HG02798 (cell line): Measurements from ENCODE around the gene SLC30A10.
"Not testable (repeated sequence)": the region's sequence is repeated elsewhere in the genome, so short reads cannot be mapped to it uniquely, and the experiment has no call there.

Experiments used
- ATAC-seq: cut with Tn5 transposase; IDR thresholded peaks from one replicate; pipeline ENCODE4 v1.9.1; 2021; ENCODE audit warnings: mild to moderate bottlenecking; ENCODE audit not compliant: unreplicated experiment, poor library complexity

Gene SLC30A10

DNA sequence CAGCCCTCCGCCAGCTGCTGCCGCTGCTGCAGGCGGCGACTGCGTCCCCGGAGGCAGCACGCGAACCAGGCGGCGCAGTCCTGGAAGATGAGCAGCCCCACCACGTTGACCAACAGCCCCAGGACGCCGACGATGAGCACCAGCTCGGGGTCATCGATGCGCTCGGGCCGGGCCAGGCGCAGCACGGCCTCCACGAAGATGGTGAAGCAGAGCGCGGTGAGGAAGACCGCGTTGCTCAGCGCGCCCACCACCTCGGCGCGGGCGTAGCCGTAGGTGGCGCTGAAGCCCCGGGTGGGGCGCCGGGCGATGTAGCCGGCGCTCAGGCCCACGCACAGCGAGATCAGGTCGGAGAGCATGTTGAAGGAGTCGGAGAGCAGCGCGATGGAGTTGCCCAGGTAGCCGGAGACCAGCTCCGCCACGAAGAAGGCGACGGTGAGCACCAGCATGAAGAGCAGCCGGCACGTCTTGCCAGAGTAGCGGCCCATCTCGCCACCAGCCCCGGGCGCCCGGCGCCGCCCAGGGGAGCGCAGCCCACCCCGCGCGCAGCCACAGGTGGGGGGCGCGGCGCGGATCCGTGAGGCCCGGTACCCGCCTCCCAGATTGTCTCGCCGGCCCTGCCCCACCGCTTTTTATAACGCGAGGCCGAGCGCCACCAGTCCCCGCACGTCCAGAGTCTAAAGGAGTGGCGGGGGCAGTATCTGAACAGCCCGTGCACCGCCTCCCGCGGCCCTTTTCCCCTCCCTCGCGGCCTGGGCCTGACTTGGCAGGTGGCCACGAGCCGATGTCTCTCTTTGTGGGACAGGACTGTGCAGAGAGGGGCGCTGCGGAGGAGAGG lies at the start of gene SLC30A10:
Gene SLC30A10 (minus strand): TSS at position 602 of the 835 bp plus-strand sequence. CDS start 117 bp downstream, at position 485.
- ATAC-seq = peak; percentile 61

DNA sequence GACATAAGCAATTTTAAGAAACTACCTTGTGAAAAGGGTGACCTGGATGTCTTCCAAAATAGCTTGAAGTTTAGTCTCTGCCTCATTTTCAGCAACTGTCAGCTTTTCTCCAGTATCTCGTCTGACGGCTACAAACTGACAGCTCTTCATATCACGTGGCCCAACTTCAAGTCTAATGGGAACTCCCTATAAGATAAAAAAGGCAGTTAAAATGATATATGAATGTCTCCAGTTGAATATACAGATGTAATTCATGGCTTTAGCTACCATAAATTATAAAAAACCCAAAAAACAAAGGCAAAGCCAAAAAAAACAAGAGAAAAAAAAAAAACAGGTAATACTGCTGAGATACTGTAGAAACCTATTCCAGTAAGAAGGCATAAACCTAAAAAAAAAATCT lies 44.9 kb upstream of the SLC30A10 start:
- no peak for ATAC-seq

DNA sequence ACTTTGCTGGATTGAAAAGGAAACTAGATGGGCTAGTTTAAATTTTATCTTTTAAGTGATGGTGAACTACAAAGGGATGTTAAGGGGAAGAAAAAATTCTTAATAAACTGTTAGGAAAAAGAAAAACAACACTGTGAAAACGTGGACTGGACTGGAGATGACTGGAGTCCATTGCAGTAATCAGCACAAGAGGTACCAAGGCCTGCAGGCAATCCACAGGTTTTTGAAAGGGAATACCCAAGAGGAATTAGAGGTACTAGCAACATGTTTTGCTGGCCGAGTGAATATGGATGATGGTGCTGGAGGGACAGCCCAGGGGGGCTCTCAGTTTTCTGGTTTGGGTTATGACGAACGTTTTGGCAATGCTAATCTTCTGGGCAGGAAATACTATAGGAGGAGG lies 39.0 kb upstream of the SLC30A10 start:
- ATAC-seq = no peak

DNA sequence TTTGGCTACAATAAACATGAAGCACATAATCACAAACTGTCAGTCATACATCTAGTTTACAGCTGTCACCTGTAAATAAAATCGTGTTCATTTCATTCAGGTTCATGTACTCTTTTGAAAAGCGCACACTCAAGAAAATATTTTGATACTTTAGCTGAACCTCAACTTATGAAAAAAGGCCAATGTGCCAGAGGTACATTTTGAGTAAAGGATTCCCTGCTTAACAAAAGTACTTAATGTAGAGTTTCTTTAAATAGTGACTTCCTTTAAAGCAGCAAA lies 37.7 kb upstream of the SLC30A10 start:
- ATAC-seq = no peak

DNA sequence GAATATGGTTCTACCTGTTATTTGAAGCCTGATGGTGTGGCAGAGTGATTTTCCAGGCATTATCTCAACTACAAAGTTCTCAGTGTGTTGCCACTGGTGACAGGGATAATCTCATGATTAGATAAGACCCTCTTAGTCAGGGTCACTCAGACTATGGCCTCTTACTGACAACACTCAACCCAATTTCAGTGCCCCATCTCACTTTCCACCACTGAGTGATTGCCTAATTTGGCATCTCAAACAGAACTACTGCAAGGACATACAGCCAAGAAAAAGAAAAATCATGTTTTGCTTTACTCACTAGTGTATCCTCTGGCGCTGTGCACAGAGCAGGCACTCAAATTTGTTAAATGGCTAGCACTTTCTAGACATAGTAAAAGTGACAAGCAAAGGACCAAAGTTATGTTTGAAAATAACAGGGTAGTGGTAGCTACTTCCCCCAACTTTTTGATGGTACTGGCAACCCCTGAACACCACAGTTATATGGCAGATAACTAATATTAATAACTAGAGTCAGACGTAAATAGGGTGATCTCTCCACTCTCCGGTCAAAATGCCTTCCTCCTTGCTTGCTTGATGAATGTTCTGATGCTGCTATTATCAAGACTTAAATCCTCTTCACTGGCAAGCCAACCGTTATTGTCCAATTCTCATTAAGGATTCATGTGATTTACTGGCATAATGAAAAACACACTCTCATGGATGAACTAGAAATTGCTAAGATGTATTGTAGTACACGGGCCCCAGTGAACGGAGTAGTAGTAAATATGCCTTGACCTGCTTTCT lies 37.1 kb upstream of the SLC30A10 start:
- no peak for ATAC-seq

DNA sequence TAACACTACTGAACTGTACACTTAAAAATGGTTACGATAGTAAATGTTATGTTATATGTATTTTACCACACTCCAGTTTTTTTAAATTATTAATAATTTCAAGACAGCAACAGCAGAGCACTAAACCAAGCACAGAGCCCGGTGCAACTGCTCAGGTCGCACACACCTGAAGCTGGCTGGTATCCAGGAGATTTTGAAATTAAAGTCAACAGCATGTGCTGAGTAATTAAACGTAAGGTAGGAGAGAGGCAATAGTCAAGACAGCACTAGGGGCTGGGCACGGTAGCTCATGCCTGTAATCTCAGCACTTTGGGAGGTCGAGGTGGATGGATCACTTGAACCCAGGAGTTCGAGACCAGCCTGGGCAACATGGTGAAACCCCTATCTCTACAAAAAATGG lies 35.1 kb upstream of the SLC30A10 start:
- no peak for ATAC-seq

DNA sequence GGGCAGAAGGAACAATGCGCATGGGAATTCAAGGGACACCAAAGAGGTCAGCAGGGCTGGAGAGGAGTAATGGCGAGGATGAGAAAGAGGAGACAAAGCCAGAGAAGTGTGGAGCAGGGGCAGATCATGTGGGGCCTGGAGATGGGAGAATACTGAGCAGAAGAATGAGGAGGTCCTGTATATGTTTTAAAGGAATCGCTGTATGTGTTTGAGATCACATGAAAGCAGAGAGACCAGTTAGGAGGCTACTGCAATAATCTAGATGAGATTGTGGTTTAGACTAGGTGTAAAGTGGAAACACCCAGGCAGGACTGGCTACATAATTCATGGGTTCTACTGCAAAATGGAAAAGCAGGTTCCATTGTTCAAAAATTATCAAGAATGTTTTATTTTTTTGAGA lies 33.3 kb upstream of the SLC30A10 start:
- ATAC-seq = no peak

DNA sequence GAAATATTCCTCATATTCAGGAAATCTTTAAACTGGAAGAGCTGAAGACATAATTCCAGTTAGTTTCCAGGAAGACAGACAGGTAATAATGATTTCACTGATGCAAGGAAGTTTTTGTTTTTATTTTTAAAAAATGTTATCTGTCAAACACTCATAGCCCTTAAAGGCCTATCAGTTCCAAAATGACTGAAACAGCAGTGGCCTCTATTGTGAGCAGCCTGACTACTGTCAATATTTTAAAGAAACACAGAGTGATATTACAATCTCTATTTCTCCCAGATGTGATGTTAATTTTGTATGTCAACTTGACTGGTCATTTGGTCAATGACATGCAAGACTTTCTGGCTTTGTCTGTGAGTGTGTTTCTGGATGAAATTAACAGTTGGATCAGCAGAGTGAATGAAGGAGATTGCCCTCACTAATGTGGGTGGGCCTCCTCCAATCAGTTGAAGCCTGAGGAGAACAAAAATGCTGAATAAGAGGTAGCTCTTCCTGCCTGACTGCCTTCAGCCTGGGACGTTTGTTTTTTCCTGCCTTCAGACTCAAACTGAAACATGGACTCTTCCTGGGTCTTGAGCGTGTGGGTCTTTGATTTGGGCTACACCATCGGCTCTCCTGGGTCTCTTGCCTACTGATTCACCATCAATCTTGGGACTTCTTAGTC lies 31.3 kb upstream of the SLC30A10 start:
- no peak for ATAC-seq

DNA sequence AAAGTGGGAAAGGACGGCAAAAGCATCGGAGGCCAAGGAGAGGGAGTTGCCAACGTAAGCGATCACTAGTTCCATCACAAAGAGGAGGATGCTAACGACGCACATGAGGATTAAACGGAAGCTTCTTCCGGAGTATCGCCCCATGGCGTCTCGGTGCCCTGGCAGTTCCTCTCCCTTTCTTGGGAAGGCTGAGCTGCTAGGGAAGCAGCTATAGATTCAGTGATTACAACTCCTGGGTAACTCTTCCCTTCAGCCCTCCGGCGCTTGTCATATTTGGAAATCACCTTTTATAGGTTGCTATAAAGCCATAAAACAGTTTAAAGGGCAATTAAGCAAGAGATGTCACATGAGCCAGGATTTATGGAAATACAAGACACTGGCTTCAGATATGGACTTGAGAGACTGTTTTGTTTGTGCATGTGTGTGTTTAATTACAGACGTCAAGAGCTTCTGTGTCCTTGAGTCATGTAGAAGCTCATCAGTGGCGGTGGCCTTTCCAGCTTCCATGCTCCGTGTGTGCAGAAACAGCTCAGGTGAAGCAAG lies 30.6 kb upstream of the SLC30A10 start:
- no peak for ATAC-seq

DNA sequence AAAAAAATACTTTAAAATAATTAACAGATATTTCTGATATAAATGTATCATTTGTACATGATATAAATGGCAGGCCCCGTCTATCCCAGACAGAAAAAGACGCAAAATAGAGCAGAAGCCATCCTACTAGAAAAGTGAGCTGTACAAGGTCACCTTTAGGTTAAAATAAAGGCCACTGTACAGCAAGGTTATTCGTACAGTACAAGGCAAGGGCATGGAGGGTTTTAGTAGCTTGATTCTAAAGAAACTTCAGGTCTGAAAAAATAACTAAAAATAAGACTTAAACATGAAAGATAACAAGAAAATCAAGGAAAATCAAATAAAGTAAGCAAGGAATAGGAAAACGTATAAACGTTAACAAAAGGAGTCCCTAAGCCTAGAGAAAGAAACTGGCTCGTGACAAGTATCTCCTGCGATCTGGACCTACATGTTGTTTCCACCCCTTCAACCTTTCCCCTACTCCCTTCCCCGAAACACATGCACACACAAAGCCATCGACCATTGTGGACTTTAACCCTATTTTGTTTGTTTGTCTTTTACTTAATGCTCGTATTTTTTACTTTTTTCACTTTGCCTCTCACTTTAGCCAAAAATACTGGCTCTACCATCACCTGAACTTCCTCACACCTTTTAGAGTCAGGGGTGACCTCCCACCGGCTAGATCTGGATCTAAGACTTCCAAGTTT lies 26.5 kb upstream of the SLC30A10 start:
- ATAC-seq = no peak

DNA sequence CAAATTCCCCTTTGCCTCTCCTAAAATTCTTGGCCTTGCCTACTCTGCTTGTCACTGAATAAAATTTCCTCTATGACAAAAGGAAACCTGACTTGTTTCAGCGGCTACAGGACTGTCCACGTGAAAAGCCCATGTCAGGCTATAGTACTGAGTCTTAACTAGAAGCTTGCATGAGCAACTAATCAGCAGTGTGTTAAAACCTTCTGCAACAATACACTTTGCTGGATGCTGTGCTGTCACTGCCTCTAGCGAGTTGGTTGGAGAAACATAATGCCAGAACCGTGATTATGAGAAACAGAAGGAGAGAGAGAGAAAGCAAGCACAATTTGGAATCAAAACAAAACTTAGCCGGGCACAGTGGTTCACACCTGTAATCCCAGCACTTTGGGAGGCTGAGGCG lies 25.7 kb upstream of the SLC30A10 start:
- ATAC-seq = no peak

DNA sequence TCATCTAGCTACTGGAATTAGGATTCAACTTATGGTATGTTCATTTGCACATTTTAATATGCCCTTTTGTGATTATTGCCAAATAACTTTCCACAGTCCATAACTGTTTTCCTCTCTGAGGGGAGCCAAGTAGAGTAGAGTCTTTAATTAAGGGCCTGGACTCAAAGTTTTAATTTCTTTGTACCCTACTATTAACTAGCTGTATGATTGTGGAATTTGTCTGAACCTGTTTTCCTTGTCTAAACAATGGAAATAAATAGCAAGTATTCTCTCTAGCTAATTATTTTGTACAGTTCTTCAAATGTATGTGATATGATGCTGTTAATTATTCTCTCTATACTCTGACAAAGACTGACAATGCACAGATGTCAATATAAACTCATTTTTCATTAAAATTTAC lies 24.0 kb upstream of the SLC30A10 start:
- no peak for ATAC-seq

DNA sequence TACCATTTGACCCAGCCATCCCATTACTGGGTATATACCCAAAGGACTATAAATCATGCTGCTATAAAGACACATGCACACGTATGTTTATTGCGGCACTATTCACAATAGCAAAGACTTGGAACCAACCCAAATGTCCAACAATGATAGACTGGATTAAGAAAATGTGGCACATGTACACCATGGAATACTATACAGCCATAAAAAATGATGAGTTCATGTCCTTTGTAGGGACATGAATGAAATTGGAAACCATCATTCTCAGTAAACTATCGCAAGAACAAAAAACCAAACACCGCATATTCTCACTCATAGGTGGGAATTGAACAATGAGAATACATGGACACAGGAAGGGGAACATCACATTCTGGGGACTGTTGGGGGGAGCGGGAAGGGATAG lies 20.9 kb upstream of the SLC30A10 start:
- not testable (repeated sequence) for ATAC-seq

DNA sequence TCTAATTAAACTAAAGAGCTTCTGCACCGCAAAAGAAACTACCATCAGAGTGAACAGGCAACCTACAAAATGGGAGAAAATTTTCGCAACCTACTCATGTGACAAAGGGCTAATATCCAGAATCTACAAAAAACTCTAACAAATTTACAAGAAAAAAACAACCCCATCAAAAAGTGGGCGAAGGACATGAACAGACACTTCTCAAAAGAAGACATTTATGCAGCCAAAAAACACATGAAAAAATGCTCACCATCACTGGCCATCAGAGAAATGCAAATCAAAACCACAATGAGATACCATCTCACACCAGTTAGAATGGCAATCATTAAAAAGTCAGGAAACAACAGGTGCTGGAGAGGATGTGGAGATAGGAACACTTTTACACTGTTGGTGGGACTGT lies 20.4 kb upstream of the SLC30A10 start:
- not testable (repeated sequence) for ATAC-seq

DNA sequence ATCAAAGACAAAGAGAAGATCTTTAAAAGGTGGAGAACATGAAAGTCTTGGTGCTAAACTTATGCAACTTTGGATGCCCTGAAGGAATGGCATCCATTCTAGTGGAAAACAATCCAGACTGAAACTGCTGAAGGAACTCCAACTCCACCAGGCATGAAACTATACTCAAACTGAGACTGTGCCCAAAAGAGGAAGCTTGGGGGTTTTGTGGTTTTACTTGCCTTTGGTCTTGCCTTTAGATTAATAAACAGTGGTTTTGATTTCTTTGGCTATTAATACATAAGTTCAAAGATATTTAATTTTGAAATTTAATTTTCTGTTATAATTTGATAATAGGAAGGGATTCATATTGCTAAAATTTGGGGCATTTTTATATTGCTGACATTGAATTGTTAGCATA lies 17.4 kb upstream of the SLC30A10 start:
- no peak for ATAC-seq

DNA sequence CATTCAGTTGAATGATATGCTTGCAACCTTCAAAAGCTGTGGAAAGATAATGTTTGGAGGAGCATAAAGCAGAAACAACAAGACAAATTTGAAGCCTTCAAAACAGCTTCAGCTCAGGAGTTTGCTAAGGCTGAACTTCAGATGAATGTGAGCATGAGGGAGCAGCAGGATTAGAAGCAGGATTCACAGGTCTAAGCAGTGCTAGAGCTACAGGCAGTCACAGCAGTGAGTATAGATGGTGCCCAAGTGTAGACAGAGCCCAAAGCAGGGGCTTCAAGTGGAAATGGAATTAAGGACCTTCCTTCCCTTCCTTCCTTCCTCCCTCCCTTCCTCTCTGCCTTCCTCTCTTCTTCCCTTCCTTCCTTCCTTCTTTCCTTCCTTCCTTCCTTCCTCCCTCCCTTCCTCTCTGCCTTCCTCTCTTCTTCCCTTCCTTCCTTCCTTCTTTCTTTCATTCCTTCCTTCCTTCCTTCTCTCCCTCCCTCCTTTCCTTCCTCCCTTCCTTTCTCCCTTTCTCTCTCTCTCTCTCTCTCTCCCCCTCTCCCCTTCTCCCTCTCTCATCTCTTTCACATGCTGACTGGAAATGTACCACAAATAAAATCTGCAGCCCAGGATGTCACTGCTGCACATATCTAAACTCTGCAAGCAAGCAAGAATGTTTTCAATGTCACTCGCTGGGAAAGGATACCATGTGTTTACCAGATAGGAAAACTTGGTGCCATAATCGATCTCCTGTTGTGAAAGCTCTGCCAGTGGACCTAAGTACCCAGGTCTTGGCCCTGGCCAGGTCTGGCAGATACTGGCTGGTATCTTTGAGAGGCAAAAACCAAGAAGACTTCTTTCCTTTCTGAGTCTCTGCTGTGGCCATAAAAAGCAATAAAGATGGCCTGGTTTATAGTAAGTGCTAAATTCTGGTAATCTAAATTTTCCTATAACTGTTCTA lies 13.1 kb upstream of the SLC30A10 start:
- no peak for ATAC-seq

DNA sequence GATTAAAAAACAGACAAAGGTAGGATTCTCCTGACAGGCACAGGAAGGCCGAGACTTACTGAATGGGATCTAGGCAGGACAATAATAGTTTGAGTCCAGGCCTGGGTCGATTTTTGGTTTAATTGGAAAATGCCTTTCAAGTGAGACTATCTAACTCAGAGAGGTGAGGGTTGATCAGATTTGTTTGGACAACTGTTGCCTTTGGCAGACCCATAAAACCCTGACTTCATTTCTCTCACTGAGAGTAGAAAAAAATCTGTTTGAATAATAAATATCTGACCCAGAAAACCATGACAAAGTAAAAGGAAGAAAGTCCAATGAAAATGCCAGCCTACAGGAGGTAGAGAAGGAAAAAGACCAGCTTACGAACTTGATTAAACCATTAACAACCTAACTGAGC lies 12.3 kb upstream of the SLC30A10 start:
- no peak for ATAC-seq

DNA sequence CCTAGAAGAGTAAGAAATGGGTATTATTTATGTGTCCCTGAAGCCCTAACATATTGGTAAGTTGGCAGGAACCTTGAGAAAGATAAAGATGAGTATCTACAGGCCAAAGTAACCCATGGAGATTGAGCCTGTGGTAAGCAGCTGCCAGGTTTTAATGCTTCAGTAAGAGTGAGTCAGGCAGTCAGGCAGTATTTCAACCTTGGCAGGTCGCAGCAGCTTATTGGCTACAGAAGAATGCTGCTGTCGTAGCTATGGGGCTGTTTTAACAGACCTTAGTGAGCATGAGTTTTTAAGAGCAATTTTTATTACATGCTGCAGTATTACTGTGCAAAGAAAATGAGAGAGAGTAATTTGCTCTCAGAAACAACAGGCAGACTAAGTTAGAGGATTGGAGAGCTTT lies 10.3 kb upstream of the SLC30A10 start:
- ATAC-seq = no peak

DNA sequence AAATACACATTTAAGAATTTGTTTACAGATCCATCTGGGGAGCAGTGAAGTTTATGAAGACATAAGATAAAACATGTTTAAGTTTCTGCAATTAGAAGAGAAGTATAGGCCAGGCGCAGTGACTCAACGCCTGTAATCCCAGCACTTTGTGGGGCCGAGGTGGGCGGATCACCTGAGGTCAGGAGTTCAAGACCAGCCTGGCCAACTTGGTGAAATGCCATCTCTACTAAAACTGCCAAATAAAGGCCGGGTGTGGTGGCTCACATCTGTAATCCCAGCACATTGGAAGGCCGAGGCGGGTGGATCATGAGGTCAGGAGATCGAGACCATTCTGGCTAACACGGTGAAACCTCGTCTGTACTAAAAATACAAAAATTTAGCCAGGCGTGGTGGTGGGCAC lies 5.4 kb upstream of the SLC30A10 start:
- ATAC-seq = not testable (repeated sequence)
